GM23248 (cell line): ENCODE measurements around the gene PEX14. TPM values are rescaled to one million over a fixed set of nuclear protein-coding genes. Genes with fewer than 3 reads are reported as not detected.

Experiments used
- DNase-seq: peaks from one replicate; pipeline ENCODE4 v3.0.0-alpha.2; 2015
- H2AFZ ChIP-seq: fragments of 200-600 bp; sonication (generic); 2 replicates; pipeline ENCODE4 v1.6.1; 2016; ENCODE audit warnings: antibody characterized with exemption
- H3F3A ChIP-seq: fragments of 200-600 bp; sonication (generic); 2 replicates; pipeline ENCODE4 v1.6.1; 2016; ENCODE audit warnings: mild to moderate bottlenecking, antibody characterized with exemption, mixed run types; ENCODE audit not compliant: insufficient read depth
- H3K27ac ChIP-seq: fragments of 200-600 bp; sonication (generic); 2 replicates; pipeline ENCODE4 v1.5.1; 2016; ENCODE audit warnings: mild to moderate bottlenecking
- H3K27me3 ChIP-seq: fragments of 200-600 bp; sonication (generic); replicated peaks from 2 replicates; pipeline ENCODE4 v1.6.1; 2016; ENCODE audit warnings: mild to moderate bottlenecking; ENCODE audit not compliant: insufficient read depth
- H3K36me3 ChIP-seq: fragments of 200-600 bp; sonication (generic); 2 replicates; pipeline ENCODE4 v1.6.1; 2016; ENCODE audit warnings: low read depth, mild to moderate bottlenecking
- H3K4me1 ChIP-seq: fragments of 200-600 bp; sonication (generic); 2 replicates; pipeline ENCODE4 v1.6.1; 2016; ENCODE audit warnings: mild to moderate bottlenecking; ENCODE audit not compliant: insufficient read depth
- H3K4me2 ChIP-seq: fragments of 200-600 bp; sonication (generic); one replicate; pipeline ENCODE4 v1.6.1; 2016; ENCODE audit warnings: mild to moderate bottlenecking; ENCODE audit not compliant: unreplicated experiment
- H3K4me3 ChIP-seq: fragments of 200-600 bp; sonication (generic); 2 replicates; pipeline ENCODE4 v1.5.1; 2016; ENCODE audit warnings: mild to moderate bottlenecking
- H3K79me2 ChIP-seq: fragments of 200-600 bp; sonication (generic); 2 replicates; pipeline ENCODE4 v1.6.1; 2016; ENCODE audit warnings: mild to moderate bottlenecking; ENCODE audit not compliant: insufficient read depth
- H3K9ac ChIP-seq: fragments of 200-600 bp; sonication (generic); 2 replicates; pipeline ENCODE4 v1.6.1; 2016; ENCODE audit warnings: mild to moderate bottlenecking
- H3K9me2 ChIP-seq: fragments of 200-600 bp; sonication (generic); 2 replicates; pipeline ENCODE4 v1.6.1; 2016; ENCODE audit warnings: mixed run types, mild to moderate bottlenecking, moderate library complexity; ENCODE audit not compliant: insufficient read depth
- H3K9me3 ChIP-seq: fragments of 200-600 bp; sonication (generic); one replicate; pipeline ENCODE4 v1.6.1; 2017; ENCODE audit warnings: low read depth
- H4K20me1 ChIP-seq: fragments of 200-600 bp; sonication (generic); 2 replicates; pipeline ENCODE4 v1.6.0; 2016; ENCODE audit not compliant: insufficient read depth
- EZH2 ChIP-seq: fragments of 200-600 bp; sonication (generic); IDR thresholded peaks from 2 replicates; pipeline ENCODE4 v1.6.1; 2018; ENCODE audit warnings: antibody characterized with exemption, mild to moderate bottlenecking; ENCODE audit not compliant: insufficient read depth, poor library complexity, severe bottlenecking
- EZH2phosphoT487 ChIP-seq: fragments of 200-600 bp; sonication (generic); IDR thresholded peaks from 2 replicates; pipeline ENCODE4 v1.6.1; 2018; ENCODE audit warnings: antibody characterized with exemption, moderate library complexity, mild to moderate bottlenecking, low read depth; ENCODE audit not compliant: insufficient read depth
- WGBS, 2 experiments: methylation state at CpG; one replicate each; pipeline ENCODE4 v1.1.6; 2015 to 2017; ENCODE audit warnings: low lambda C conversion rate in 2 of 2, low coverage in 1 of 2; ENCODE audit errors: missing lambda C conversion rate in 2 of 2; 5-methylcytosine and 5-hydroxymethylcytosine counted together
- in situ Hi-C: fragments of 300-500 bp; cut with MboI; formaldehyde crosslinking; loops from 2 replicates; pipeline ENCODE4 v1.15.0; 2020
- polyA plus RNA-seq: library from polyadenylated mRNA; unstranded; fragments of >200 nt; fragmentation: Nextera tagmentation; extraction: Ambion mirVana; gene quantifications from 2 replicates; pipeline ENCODE4 v1.2.1, GENCODE V29; 2016
- total RNA-seq: library from RNA; depleted of rRNA; stranded (reverse); fragments of >200 nt; shearing (Covaris generic); gene quantifications from 2 replicates; pipeline ENCODE4 v1.2.3, GENCODE V29; 2014

Gene PEX14
- total and polyA plus RNA-seq, 2 experiments from 2014 or later: 13.9 to 20.1 TPM

DNA sequence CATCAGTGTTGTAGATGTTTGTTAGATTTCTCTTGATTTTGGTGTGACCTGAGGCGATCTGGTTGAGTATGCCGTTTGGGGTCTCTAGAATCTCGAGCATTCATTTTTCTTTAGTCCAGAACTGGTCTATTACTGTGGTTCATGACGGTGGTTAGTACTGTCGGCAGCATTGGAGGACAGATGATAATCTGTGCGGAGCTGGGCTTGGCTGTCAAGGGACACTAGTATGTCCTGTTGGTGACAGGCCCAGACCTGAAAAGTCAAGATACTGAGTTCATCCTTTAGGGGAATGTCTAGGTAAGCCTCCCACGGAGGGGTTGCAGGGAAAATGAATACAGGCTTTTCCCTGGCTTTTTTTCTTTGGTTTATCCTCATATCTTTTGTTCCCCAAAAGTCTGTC lies 59.8 kb downstream of the PEX14 start:
- no peaks in the 10 kb centered on the region for H4K20me1 ChIP-seq
- in situ Hi-C loops: no loop called here

DNA sequence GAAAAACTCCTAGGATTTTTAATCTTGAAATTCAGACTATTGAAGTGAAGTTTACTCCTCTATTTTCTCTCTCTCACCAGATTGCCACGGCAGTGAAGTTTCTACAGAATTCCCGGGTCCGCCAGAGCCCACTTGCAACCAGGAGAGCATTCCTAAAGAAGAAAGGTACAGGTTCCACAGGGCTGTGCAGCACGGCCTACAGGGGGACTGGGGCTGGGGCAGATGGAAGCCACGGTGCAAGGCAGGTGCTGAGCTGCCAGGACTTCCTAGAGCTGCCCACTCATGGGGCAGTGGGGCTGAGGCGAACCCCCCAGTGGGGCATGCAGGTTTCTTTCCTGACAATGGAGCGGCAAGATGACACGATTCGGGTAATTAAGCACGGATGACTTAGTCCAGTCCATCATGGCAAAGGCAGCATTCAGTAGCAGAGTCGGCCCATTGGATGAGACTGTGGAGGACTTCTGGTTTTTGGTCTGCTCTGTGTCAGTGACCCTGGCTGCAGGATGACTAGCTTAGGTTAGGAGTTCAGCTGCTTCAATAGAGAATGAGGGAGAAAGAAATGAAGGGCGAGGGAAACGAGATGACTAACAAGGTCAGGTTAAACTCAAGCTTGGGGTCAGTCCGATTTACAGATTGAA lies 61.5 kb downstream of the PEX14 start:
- TF ChIP-seq EZH2phosphoT487 (no peak), EZH2 (no peak)
- no peak overlapping the region for H3K27ac ChIP-seq
- H3K27me3 ChIP-seq: no peaks in the 10 kb centered on the region
- H3K9me2 ChIP-seq: no peaks in the 10 kb centered on the region
- H4K20me1 ChIP-seq: no peaks in the 10 kb centered on the region
- no peak overlapping the region for H3K4me2 ChIP-seq
- H3K9ac ChIP-seq: no peak overlapping the region
- H3K36me3 ChIP-seq: no peaks in the 10 kb centered on the region
- in situ Hi-C loops: no loop called here
- peaks cover 12% of the 10 kb centered on the region; the same call in 1 of the 2 replicates for H3K4me1 ChIP-seq
- H3K9me3 ChIP-seq: no peaks in the 10 kb centered on the region
- peaks cover 44% of the 10 kb centered on the region for H3K79me2 ChIP-seq
- 0 out of 2 replicates have a peak, but pooled peaks cover 4% of the 10 kb centered on the region for H3F3A ChIP-seq
- no peak for DNase-seq
- H2AFZ ChIP-seq: no peak overlapping the region
- no peak overlapping the region for H3K4me3 ChIP-seq
- 94 to 96% methylated on average over 14 of the region's 14 CpGs for WGBS, 2 experiments

More for the DNA sequence above, 59.8 kb downstream of the PEX14 start:
- Histone ChIP-seq H3K4me3 (no peak overlapping the region), H3K9me3 (no peaks in the 10 kb centered on the region), H3K9ac (no peak overlapping the region), H3K9me2 (no peaks in the 10 kb centered on the region), H3K36me3 (no peaks in the 10 kb centered on the region), H2AFZ (no peak overlapping the region), H3F3A (peaks cover 13% of the 10 kb centered on the region), H3K4me1 (peaks cover 22% of the 10 kb centered on the region), H3K79me2 (peaks cover 55% of the 10 kb centered on the region), H3K4me2 (no peak overlapping the region), H3K27ac (no peak overlapping the region), H3K27me3 (no peaks in the 10 kb centered on the region)
- no peak for TF ChIP-seq EZH2phosphoT487
- TF ChIP-seq EZH2: no peak
- DNase-seq: no peak
- WGBS, 2 experiments: 92 to 95% methylated on average over 7 of the region's 7 CpGs

DNA sequence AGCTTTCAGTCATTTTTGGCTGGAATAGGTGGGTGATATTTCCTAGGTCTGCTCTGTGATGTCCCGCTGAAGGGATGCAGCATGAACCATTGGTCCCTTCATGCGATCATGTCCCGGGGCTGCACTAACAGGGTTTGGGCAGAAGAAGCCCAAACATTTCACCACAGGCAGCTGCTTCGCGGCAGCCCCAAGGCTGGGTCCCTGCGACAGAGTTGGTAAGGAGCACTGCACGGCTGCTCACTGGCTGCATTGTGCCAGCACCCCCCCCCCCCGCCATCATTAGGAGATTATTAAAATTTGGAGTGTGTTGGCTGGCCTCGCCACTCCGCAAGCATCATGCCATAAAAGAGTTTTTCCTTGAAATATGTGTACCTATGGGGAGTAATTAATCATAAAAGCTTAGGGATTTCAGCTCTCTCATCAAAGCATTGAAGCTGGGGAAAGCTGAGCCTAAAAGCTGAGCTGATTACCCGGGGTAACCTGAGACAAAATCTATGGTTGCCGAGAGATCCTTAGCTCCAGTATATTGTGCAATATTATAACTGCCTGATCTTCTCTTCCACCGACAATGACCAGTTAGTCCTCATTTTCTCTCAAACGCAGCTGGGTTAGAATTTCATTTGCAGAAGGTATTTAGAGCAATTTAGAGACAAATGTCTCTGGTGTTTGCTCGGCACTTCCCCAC lies 62.5 kb downstream of the PEX14 start:
- H2AFZ ChIP-seq: no peak overlapping the region
- no peak for DNase-seq
- no peak overlapping the region for H3K27ac ChIP-seq
- 0 out of 2 replicates have a peak, but pooled peaks cover 4% of the 10 kb centered on the region for H3F3A ChIP-seq
- H3K9me2 ChIP-seq: no peaks in the 10 kb centered on the region
- peaks cover 35% of the 10 kb centered on the region for H3K79me2 ChIP-seq
- H3K27me3 ChIP-seq: no peaks in the 10 kb centered on the region
- no peak for TF ChIP-seq EZH2
- no peak for TF ChIP-seq EZH2phosphoT487
- H3K4me2 ChIP-seq: no peak overlapping the region
- peaks cover 11% of the 10 kb centered on the region; the same call in 1 of the 2 replicates for H3K4me1 ChIP-seq
- 94 to 97% methylated on average over 15 of the region's 15 CpGs for WGBS, 2 experiments
- no peak overlapping the region for H3K9ac ChIP-seq
- H3K36me3 ChIP-seq: no peaks in the 10 kb centered on the region
- H3K4me3 ChIP-seq: no peak overlapping the region
- in situ Hi-C loops: no loop called here
- H3K9me3 ChIP-seq: no peaks in the 10 kb centered on the region
- no peaks in the 10 kb centered on the region for H4K20me1 ChIP-seq

DNA sequence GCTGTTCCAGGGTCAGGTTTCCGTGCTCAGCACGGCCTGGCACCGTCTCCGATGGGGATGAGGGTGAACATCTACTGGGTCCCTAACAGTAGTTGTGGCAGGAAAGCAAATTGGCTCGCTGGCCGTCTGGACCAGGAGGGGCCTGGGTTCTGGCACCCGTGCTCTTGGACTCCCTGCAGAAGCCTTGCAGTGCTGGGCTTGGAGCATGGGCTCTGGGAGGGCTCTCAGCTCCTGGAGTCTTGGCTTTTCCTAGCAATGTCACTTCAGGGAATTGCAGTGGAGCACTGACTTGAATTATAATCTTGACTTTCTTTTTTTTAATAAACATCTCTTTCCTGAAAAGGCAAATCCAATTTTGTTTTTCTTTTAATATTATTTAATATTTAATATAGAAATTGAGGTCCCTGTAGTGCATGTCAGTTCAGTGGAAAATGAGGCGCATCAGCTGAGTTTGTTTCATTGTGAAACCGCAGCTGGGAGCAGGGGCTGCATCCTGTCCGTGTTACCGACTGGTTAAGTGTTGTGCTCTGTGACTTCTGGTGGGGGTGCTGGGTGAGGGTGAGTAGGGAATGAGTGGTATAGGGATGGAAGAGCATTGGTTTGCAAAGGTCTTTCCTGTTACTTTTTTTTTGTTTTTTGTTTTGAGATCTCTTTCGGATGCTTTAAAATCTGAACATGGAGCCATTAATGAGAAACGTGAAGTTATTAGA lies 64.1 kb downstream of the PEX14 start:
- Histone ChIP-seq H2AFZ (no peak overlapping the region), H3K27me3 (no peaks in the 10 kb centered on the region), H4K20me1 (no peaks in the 10 kb centered on the region), H3K27ac (no peak overlapping the region), H3F3A (0 out of 2 replicates have a peak, but pooled peaks cover 4% of the 10 kb centered on the region), H3K36me3 (no peaks in the 10 kb centered on the region), H3K4me3 (no peak overlapping the region), H3K79me2 (peaks cover 19% of the 10 kb centered on the region), H3K4me2 (no peak overlapping the region), H3K4me1 (peaks cover 11% of the 10 kb centered on the region; the same call in 1 of the 2 replicates), H3K9me2 (no peaks in the 10 kb centered on the region), H3K9me3 (no peaks in the 10 kb centered on the region), H3K9ac (no peak overlapping the region)
- TF ChIP-seq EZH2: no peak
- in situ Hi-C loops: no loop called here
- WGBS, 2 experiments: 94 to 95% methylated on average over 13 of the region's 13 CpGs
- no peak for DNase-seq
